GM18526 (cell line): ENCODE measurements around the gene DNAL1.
A peak's percentile ranks its signal among the peaks of the same experiment; 100 is the strongest.

Experiments used
- POLR2A ChIP-seq: IDR thresholded peaks from 3 replicates; pipeline ENCODE4 v1.6.1; 2011; ENCODE audit not compliant: insufficient read length; ENCODE audit errors: extremely low read depth

The DNAL1 gene

GRCh38 chr14:73725116-73726024 lies 80.6 kb downstream of the DNAL1 start:
- no peak for TF ChIP-seq POLR2A

DNA sequence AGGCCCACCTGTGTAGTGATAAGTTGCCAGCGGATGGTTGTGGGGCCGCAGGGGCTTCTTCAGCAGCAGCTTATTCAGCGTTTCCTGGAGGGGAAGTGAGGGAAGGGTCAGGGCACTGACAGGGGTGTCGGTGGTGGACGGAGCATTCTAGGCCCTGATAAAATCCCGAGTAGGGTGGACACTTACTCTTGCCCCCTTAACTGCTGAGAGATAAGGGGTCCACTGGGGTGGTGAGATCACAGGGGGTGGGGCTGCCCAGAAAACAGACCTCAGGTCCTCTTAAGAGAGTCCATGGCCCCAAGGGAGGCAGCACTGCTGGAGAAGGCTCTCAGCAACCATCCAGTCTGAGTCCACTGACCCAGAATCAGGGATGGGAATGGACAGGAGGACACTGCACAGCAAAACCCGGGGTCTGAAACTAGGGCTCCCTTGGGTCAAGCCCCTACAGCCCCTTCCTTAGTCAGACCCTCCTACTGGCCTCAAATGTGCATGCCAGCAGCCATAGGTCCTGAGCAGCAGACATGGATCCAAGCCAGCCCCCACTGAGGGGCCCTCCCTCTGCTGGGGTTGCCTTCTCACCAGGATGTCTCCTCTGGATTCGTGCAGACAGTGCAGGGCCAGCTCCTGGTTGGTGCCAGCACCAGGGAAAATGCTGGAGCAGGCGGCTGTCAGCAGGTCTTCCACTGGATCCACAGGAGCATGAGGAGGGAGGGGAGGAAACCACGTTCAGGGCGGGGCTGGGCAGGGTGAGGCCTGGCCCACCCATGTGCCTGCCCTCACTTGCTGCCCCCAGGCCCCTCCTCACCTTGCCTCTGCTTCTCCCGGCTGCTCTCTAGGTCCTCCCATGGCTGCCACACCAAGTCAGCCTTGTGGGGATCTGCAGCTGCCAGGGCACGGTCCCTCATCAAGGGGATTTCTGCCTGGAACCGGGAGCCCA lies 81.5 kb downstream of the DNAL1 start:
- TF ChIP-seq POLR2A: no peak

DNA sequence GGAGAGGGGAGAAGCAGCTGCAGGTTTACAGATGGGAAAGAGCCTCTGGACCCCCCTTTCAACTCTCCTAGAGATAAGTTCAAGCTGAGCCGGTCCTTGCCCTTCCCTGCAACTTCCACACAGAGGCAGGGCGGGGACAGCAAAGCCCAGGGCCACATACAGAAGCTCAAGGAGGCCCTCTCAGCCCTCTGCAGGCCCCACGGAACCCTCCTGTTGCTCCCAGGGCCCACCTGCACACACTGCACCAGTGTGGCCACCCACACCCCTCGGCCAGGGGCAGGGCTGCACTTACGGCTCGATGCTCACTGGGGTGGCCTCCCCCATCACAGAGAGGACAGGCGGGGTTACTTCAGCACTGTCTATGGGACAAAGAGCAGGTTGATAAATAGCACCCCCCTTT lies 82.4 kb downstream of the DNAL1 start:
- peak; percentile 23 for TF ChIP-seq POLR2A

GRCh38 chr14:73728717-73729330 lies 84.0 kb downstream of the DNAL1 start:
- no peak for TF ChIP-seq POLR2A

GRCh38 chr14:73729556-73730265 lies 84.9 kb downstream of the DNAL1 start:
- TF ChIP-seq POLR2A: no peak

- TF ChIP-seq POLR2A: no peak
Observed at GRCh38 chr14:73731111-73731510, 86.3 kb downstream of the DNAL1 start.

- no peak for TF ChIP-seq POLR2A
Observed at GRCh38 chr14:73732006-73732405, 87.2 kb downstream of the DNAL1 start.

GRCh38 chr14:73736842-73737241 lies 92.1 kb downstream of the DNAL1 start:
- TF ChIP-seq POLR2A: no peak

DNA sequence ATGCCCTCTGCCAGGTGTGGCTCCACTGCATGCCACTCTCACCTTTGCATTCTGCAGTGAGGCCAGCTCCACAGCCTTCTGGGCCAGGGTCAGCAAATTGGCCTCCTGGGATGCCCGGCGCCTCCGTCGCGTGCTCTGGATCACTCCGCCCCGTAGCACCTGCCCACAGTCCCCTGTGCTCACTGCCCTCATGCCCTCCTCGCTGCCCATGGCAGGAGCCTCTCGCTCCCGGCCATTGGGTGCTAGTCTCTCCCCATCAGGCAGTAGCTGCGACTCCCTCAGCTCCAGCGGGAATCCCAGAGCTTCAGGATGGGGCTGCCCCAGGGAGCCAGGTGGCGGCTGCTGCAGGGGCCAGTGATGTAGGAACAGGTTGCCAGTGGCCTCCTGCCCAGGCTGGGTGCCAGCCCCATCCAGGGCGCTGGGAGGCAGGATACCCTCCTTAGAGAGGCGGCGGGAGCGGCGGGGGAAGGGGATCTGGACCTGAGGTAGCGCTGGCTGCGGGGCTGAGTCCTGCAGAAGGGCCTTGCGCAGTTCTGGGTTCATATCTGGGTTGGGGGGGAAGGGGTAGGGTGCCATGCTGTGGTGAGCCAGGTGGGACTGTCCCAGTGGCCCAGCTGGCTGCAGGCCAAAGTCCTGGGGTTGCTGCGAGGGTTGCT lies 93.9 kb downstream of the DNAL1 start:
- TF ChIP-seq POLR2A: no peak

GRCh38 chr14:73739174-73739898 lies 94.5 kb downstream of the DNAL1 start:
- no peak for TF ChIP-seq POLR2A

DNA sequence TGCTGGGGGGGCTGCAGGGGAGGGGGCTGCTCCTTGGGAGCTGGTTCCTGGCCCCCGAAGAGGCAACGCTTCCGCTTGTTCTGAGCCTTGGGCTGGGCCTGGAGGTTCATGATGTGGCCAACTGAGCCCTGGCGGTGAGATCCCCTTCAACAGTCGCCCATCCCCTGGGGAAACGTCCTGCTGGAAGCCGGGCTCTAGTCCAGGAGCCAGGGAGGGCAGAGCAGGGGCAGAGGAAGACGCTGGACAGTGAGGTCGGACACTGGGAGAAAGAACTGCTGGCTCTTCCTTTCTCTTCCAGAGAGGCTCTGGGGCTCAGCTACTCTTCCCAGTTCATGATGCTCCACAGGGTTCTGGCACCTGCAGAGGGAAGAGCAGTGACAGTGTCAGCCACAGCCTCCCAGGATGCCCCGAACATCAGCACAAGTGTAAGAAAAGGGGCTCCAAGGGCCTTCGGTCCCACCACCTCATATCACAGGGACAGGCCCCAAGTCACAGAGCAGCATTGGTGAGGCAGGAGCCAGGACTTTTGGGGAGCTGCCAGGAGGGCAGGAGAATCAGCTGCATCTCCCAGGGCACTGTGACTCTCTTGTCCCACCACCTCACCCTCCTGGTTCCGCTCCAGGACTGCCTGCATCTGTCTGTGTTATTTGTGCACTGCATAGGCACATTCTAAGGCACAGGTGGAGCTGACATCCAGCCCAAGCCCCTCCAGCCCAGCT lies 95.3 kb downstream of the DNAL1 start:
- no peak for TF ChIP-seq POLR2A

DNA sequence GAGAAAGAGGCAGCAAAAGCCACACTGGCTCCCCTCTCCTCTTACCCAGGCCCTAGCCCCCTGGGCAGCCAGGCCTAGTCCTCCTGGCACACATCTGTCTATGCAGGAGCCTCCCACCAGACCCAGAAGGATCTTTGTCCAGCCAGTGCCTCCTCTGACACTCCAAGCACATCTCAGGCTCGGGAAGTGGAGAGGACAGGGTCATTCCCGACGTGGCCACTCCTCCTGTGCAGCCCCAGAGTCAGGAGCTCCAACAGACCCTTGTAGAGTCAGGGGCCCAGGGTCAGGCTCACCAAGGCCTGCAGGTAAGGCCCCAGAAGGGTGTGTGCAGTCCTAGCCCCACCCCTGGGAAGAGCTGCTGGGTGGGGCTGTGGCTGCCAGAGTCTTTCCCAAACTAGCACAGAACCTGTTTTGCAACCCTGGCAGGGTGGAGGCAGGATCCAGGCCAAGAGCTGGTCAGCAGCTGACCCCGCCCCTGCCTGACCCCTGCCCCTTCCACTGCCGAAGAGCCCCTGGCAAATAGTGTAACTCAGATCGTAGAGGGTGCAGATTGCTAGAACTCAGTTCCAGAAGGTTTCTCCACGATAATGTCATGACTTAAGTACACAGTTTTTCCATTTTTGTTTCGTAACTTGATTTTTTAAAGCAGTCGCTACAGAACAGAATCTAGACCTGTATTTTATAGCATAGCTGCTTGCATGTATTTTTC lies 96.0 kb downstream of the DNAL1 start:
- no peak for TF ChIP-seq POLR2A

- no peak for TF ChIP-seq POLR2A
Observed at GRCh38 chr14:73741386-73741875, 96.6 kb downstream of the DNAL1 start.
